ENCODE data around the gene CGRRF1.

The CGRRF1 gene

GRCh38 chr14:54528973-54529372 is 19.3 kb downstream of the CGRRF1 start:
- H3K9me3 ChIP-seq (ENCODE audit: low read length): no peaks in the 10 kb centered on the region
- H3K4me1 ChIP-seq (ENCODE audit: insufficient read depth, low read length, severe bottlenecking): peaks cover 6% of the 10 kb centered on the region

DNA sequence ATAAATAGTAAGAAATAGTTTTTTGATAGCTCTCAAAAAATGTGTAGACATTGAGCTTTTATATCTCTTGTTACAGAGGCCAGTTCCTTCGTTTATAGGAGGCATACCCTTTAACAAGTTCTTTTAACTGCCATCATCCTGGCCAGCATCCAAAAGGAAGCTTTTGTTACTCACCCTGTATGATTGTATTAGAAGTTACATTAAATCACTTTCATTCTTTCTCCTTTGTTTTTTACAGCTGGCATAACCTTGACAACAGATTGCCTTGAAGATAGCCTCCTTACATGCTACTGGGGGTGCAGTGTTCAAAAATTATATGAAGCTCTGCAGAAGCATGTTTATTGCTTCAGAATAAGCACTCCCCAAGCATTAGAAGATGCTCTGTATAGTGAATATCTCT is 20.1 kb downstream of the CGRRF1 start:
- Histone ChIP-seq H4K20me1 (ENCODE audit: insufficient read depth, low read length) (no peaks in the 10 kb centered on the region), H3K4me3 (ENCODE audit: low read depth, low read length, poor library complexity, severe bottlenecking) (no peak overlapping the region), H3K9me3 (ENCODE audit: low read length) (no peaks in the 10 kb centered on the region), H3K4me2 (ENCODE audit: low read length) (no peak overlapping the region), H3K79me2 (ENCODE audit: insufficient read depth, low read length) (no peaks in the 10 kb centered on the region), H3K36me3 (ENCODE audit: insufficient read depth, low read length) (peaks cover 10% of the 10 kb centered on the region; the same call in 1 of the 2 replicates), H3K9ac (ENCODE audit: low read length) (no peak overlapping the region), H3F3A (ENCODE audit: insufficient read depth, low read length) (no peaks in the 10 kb centered on the region), H3K27me3 (ENCODE audit: insufficient read depth, low read length) (no peaks in the 10 kb centered on the region), H3K27ac (ENCODE audit: low read depth, low read length, poor library complexity, severe bottlenecking) (no peak overlapping the region), H2AFZ (ENCODE audit: low read length) (no peak overlapping the region), H3K4me1 (ENCODE audit: insufficient read depth, low read length, severe bottlenecking) (peaks cover 6% of the 10 kb centered on the region), H3K9me2 (ENCODE audit: low read depth, low read length) (no peaks in the 10 kb centered on the region)
- TF ChIP-seq EZH2 (IDR thresholded peaks at IDR 0.05; ENCODE audit: borderline replicate concordance, low read length): no peak
- TF ChIP-seq, protein P1, sequence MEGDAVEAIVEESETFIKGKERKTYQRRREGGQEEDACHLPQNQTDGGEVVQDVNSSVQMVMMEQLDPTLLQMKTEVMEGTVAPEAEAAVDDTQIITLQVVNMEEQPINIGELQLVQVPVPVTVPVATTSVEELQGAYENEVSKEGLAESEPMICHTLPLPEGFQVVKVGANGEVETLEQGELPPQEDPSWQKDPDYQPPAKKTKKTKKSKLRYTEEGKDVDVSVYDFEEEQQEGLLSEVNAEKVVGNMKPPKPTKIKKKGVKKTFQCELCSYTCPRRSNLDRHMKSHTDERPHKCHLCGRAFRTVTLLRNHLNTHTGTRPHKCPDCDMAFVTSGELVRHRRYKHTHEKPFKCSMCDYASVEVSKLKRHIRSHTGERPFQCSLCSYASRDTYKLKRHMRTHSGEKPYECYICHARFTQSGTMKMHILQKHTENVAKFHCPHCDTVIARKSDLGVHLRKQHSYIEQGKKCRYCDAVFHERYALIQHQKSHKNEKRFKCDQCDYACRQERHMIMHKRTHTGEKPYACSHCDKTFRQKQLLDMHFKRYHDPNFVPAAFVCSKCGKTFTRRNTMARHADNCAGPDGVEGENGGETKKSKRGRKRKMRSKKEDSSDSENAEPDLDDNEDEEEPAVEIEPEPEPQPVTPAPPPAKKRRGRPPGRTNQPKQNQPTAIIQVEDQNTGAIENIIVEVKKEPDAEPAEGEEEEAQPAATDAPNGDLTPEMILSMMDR (IDR thresholded peaks at IDR 0.05; ENCODE audit: low read length): no peak

More at GRCh38 chr14:54528973-54529372, 19.3 kb downstream of the CGRRF1 start:
- Histone ChIP-seq H3K27me3 (ENCODE audit: insufficient read depth, low read length) (no peaks in the 10 kb centered on the region), H3K36me3 (ENCODE audit: insufficient read depth, low read length) (peaks cover 11% of the 10 kb centered on the region; the same call in 1 of the 2 replicates), H3F3A (ENCODE audit: insufficient read depth, low read length) (no peaks in the 10 kb centered on the region), H3K4me3 (ENCODE audit: low read depth, low read length, poor library complexity, severe bottlenecking) (no peak overlapping the region), H2AFZ (ENCODE audit: low read length) (no peak overlapping the region), H3K9ac (ENCODE audit: low read length) (no peak overlapping the region), H3K9me2 (ENCODE audit: low read depth, low read length) (no peaks in the 10 kb centered on the region), H3K79me2 (ENCODE audit: insufficient read depth, low read length) (no peaks in the 10 kb centered on the region), H3K27ac (ENCODE audit: low read depth, low read length, poor library complexity, severe bottlenecking) (no peak overlapping the region), H4K20me1 (ENCODE audit: insufficient read depth, low read length) (no peaks in the 10 kb centered on the region), H3K4me2 (ENCODE audit: low read length) (no peak overlapping the region)
- no peak for TF ChIP-seq EZH2 (IDR thresholded peaks at IDR 0.05; ENCODE audit: borderline replicate concordance, low read length)
- TF ChIP-seq, protein P1 (IDR thresholded peaks at IDR 0.05; ENCODE audit: low read length): no peak

DNA sequence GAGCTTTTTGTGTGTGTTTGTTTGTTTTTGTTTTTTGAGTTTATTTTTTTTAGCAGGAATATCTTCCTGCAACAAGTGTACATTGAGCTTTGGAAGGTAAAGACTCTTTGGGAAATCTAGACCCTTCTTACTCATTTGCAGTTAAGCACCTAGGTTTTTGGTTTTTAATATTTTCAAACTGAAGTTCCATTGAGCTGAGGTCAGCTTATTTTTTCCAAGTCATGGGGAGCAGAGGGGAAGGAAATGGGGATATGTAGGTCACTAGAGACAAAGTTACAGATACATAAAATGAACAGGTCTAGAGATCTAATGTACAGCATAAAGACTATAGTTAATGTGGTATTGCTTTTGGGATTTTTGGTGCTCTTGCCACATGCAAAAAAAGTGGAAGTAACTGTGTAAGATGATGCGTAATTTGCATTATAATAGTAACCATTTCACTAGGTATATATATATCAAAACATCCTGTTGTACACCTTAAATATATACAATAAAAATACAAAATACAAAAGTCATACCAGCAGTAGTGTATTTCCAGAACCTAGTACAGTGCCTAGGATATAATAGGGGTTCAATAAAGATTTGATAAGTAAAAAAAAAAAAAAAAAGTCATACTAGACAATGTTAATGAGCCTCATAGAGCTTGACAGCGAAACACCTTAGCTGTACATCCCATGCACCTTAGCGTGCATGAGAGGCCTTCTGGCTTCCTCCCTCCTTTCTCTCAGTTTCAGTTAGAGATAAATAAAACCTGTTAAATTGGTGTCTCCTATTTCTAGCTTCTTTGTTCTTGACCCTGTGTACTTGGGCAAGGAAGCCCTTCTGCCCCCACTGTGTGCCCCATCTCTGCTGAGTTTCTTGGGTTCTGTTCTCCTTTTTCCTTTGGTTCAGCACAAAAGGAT is 22.7 kb downstream of the CGRRF1 start:
- Histone ChIP-seq H3K9ac (ENCODE audit: low read length) (no peak overlapping the region), H3K9me3 (ENCODE audit: low read length) (no peaks in the 10 kb centered on the region), H3K27me3 (ENCODE audit: insufficient read depth, low read length) (no peaks in the 10 kb centered on the region), H3K27ac (ENCODE audit: low read depth, low read length, poor library complexity, severe bottlenecking) (no peak overlapping the region), H2AFZ (ENCODE audit: low read length) (no peak overlapping the region), H3K79me2 (ENCODE audit: insufficient read depth, low read length) (no peaks in the 10 kb centered on the region), H3K9me2 (ENCODE audit: low read depth, low read length) (no peaks in the 10 kb centered on the region), H3K4me1 (ENCODE audit: insufficient read depth, low read length, severe bottlenecking) (peaks cover 6% of the 10 kb centered on the region), H3K36me3 (ENCODE audit: insufficient read depth, low read length) (no peaks in the 10 kb centered on the region), H3K4me2 (ENCODE audit: low read length) (no peak overlapping the region), H3K4me3 (ENCODE audit: low read depth, low read length, poor library complexity, severe bottlenecking) (no peak overlapping the region), H4K20me1 (ENCODE audit: insufficient read depth, low read length) (no peaks in the 10 kb centered on the region), H3F3A (ENCODE audit: insufficient read depth, low read length) (no peaks in the 10 kb centered on the region)
- TF ChIP-seq, protein P1 (IDR thresholded peaks at IDR 0.05; ENCODE audit: low read length): no peak
- TF ChIP-seq EZH2 (IDR thresholded peaks at IDR 0.05; ENCODE audit: borderline replicate concordance, low read length): no peak

All from OCI-LY1 (cell line).